Activated CD4-positive, alpha-beta T cell treated with anti-CD3 and anti-CD28 coated beads for 48 hours (primary cell): ENCODE results near the gene GAS2L2.
A peak's percentile ranks its signal among the peaks of the same experiment; 100 is the strongest.

Experiments used
- DNase-seq: peaks from one replicate; pipeline ENCODE4 v3.0.0-alpha.2; 2020

GAS2L2 gene

DNA sequence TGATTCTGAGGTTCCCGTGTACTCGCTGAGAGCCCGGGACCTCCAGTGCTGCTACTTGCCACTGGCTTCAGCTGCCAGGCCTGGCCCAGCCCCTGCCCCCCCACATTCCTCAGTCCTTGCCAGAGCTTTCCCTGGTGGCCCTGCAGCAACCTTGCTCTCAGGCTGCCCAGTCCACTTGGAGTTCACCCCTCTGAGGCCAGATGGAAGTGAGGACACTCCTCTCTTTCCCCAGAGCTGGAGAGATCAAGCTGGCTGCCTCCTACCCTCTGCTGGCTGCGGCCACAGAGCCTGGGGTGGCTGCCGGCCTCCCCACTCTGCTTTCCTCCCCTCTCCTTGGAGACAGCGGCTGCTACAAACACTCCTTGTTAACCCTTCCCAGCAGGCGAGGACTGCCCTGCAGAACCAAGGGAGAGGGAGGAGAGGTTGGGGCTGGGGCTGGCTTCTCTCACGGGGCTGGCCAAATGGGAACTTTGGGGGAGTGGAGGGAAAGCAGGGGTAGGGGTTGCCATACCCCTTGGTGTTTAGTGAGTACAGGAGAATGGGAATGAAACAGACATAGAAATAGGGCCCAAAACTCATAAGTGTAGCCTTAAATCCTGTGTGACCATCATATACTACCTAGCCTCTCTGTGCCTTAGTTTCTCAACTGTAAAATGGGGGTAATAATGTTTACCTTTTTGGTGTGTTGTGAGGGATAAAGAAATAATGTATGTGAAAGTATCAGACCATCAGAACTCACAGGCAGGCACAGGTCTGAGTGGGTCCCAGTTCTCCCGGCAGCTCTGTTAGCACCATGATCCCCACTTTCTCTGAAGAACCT lies at the start of gene GAS2L2:
Gene GAS2L2, minus strand, starts transcription at position 295 of the 820 bp plus-strand sequence. CDS start 389 bp downstream, outside the sequence.
- no peak for DNase-seq

DNA sequence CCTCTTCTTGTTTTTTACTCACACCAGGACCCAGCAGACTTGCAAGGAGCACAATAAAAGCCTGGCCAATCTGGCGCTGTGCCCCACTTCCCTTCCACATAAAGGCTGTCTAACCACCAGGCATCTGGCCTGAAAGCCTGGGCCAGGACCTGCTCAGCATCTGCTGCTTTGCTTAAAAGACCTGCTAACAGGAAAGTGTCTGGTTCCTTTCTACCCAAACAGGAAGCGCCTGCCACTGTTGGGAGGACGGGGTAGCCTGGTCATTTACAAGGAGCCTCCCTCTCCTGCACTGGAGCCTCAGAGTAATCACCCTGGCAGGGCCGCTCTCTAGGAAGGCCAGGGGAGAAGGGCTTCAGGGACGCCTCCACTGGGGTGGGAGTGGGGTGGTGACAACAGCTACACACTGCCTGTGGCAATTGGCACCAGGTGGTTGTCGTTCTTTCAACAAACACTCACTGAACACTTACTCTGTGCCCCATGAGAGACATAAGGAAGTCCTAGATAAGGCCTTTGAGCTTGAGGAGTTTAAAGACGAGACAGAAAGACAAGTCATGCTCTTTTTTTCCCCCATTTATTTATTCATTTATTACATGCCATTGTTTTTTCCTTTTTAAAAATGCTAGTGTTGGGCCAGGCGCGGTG lies 48.7 kb upstream of the GAS2L2 start:
- DNase-seq: peak; percentile 18

DNA sequence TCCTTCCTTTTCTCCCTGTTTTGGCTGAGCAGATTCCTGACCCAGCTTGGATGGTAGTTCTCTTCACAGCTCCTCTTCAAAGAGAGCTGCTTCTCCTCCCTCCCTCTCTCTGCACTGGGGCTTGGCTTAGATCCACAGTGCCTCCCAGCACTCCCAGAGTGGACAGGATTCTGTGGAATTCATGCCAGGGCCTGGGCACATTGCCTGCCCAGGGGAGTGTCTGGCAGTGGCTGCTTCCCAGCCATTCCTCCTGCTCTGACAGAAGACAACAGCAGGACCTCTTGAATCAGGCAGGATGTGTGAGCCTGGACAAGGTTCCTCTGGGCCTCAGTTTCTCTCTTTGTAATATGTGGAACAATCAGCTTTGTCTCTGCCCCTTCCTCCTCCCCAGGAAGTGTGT lies 46.9 kb upstream of the GAS2L2 start:
- no peak for DNase-seq

DNA sequence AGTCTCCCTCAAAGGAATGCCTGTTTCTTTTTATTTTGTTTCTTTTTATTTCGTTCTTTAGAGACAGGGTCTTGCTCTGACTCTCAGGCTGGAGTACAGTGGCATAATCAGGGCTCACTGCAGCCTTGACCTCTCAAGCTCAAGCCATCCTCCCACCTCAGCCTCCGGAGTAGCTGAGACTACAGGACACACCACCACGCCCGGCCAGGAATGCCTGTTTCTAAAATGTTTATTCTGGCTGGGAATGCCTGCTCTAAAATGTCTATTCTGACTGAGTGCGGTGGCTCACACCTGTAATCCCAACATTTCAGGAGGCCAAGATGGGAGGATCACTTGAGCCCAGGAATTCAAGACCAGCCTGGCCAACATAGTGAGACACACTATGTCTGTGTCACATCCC lies 44.9 kb upstream of the GAS2L2 start:
- no peak for DNase-seq

DNA sequence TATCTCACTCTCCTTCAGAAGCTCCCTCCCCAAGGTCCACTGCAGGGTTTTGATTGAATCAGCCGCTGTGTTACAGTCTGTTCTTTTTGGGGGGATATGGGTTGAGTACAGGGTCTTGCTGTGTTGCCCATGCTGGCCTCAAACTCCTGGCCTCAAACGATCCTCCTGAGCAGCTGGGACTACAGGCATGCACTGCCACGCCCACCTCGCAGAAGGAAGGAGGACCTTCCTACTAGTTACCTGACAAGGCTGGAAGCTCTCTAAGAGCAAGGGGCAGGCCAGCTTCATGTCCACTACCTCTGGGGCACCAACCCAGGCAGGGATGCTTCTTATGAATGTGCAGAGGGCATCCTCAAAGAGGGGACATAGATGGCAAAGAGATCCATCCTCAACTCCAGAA lies 44.3 kb upstream of the GAS2L2 start:
- DNase-seq: no peak

DNA sequence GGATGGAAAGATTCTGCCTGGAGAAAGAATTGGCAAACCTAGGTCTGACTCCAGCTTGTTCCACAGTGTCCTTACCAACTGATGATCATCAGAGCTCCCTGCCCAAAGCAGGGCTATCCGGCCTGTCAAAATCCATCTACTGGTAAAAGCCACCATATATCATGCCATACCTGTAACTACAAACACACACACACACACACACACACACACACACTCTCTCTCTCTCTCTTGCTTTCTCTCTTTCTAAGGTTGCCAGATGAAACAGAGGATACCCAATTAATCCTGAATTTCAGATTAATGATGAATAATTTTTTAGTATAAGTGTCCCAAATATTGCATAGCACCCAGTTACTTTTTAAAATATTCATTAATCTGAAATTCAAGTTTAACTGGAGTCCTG lies 43.9 kb upstream of the GAS2L2 start:
- no peak for DNase-seq

DNA sequence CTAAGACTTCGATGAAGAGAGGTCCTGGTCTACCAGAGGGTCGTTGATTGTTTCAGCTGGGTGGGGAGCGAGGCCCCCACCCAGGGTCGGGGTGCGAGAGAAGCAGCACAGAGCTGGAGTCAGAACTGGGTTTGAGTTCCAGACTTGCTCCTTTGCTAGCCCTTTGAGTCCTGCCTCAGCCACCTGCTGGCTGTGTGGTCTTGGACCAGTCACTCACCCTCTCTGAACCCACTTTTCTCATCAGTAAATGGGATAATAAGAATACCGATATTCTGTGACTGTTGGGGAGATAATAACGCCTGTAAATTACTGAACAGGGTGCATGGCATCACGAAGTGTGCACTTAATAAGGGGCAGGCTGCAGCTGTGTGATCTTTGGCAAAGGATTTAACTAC lies 42.8 kb upstream of the GAS2L2 start:
- no peak for DNase-seq

DNA sequence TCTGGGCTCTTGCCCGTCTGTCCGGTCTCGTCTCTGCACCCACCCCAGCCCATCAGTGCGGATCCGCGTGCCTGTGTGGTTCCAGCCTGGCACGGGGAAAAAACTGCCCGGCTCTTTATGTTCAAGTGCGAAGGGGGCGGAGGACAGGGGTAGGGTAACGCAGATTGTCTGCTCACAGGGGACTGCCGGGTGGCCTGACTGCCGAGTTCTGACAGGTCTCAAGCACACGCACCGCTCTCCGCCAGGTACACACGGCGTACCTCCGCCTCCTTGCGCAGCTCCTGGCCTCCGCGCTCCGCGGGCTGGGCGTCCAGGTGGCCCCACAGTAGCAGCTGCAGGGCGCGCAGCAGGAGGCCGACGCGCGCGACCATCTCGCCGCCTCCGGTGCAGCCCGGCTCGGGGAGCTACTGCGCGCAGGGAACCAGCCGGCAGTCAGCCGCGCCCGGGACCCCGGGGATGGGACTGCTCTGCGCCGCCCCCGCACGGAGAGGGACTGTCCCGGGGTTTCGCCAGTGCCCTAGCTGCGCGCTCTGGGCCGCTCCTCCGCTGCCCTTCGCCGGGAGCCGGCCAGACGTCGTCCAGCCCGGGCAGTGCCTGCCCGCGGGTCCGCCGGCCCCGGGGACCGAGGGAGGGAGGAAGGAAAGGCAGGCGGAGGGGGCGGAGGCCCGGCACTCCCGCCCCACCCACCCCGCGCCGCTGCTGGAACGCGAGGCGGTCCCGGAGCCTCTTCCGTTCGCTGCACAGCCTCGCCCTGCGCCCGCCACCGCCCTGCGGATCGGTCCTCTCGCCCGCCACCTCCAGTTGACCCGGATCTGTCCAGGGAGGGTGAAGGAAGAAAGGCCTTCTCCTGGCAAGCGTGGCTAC lies 42.2 kb upstream of the GAS2L2 start, which contains the start of gene MMP28:
Gene MMP28, minus strand, starts transcription at position 635 of the 864 bp plus-strand sequence. Its CDS starts 264 bp downstream, at position 371.
- peak; percentile 50 for DNase-seq

DNA sequence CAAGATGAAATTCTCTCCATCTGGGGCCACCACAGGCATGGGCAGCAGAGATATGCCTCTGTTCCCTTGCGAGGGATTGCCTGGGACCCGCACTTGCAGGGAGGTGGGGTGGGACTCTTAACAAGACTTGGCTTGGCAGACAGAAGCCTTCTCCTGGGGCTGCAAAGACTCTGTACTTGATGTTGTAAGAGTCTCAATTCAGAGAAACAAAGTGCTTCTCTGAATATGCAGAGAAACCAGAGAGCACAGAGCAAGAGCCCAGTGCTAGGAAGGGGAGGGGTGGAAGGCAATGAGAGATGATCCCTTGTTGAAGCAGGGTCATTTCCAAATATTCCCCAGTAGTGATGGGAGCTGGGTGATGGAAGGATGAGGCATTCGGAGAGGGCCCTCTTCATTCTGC lies 40.2 kb upstream of the GAS2L2 start:
- no peak for DNase-seq

DNA sequence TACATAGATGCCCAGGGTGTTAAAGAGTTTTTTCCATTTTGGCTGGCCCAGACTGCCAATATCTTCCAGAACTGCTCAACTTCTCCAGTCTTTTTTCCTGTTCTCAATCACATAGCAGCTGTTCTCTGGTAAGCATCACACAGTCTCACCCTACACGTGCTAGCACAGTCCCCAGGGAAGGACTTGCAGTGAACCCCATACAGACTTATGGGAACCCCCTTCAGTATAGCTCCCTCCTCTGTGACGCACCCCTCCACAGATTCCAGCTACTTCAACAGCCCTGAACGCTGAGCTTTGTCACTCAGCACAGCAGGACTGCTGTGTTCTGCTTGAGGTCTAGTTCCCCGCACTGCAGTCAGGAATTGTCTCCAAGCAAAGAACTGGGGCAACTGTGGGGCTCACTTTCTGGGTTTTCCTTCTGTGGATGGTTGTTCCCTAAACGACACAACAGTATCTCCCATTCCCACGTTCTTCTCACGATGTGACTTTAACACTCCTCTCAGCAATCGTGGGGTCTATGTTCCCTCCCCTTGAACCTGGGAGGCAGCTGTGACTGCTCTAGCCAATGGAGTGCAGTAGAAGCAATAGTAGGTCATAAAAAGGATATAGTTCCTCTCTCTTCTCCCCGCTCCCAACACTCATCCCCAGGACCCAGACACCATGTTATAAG lies 38.8 kb upstream of the GAS2L2 start:
- no peak for DNase-seq

DNA sequence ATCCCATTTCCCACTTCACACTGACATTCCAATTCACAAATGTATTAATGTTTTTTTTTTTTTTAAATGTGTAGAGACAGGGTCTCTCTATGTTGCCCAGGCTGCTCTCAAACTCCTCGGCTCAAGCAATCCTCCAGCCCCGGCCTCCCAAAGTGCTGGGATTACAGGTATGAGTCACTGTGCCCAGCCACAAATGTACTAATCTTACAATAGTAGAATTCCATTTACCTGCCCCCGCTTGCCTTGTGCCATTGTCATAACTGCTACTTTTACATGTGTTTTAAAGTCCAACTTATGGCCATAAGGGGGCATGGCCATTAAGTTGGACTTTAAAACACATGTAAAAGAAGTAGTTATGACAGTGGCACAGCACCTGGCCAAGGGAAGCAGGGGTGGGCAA lies 37.8 kb upstream of the GAS2L2 start:
- DNase-seq: no peak

DNA sequence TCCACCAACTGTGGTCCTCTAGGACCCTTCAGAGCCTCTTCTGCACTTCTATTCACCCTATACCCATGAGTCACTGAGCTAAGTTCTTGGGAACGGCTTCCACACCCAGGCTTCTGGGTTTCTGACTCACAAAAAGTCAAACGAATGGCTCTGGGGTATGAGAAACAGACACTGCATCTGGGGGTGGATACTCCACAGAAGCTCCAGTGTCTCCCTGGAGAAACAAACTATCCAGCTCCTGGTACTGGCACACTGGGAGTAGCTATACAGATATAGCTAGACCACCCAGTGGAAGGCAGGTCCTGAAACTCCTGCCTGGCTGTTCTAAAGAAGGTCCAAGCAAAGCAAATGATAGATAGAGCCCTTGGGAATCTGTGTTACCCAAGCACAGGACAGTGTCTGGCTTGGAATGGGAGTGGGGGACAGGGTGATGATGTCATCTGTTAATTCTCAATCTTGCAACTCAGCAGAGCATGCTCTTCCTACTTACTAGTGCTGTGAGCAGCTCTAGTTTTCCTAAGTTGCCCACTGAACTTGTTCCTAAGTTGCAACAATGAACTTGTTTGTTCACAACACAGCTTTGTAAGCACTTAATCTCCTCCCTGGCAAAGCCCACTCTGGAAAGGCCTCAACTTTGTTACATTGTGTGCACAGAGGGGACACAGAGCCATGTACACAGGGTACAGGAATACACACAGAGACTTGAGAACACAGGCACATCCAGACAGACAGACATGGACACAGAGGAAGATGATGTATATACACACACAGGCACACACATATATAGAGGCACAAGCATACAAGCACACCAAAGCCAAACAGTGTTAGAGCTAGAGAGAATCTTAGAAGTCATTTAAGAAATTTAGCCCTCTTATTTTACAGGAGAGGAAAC lies 35.7 kb upstream of the GAS2L2 start:
- DNase-seq: peak; percentile 18

DNA sequence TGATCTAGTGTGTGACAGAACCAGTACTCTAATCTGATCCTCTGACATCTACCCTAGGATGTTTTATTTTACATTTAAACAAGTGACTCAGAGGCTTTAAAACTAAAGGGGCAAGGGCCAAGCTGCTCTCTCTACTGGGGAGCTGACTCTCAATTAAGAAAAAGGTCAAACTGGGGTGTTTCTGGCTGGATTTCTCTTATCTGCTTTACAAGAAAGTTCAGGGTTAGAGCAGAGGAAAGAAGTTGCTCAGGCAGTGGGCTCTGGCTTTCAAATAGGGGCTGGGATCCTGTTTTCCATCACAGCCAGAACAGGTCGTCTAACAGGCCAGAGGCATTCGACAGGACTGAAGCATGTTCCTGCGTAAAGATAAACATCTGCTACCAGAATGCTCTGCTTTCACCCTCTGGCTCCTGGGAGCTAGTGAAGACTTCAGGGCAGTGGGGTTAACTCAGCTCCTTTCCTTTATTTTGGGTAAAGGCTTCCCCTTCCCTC lies 33.9 kb upstream of the GAS2L2 start:
- no peak for DNase-seq

DNA sequence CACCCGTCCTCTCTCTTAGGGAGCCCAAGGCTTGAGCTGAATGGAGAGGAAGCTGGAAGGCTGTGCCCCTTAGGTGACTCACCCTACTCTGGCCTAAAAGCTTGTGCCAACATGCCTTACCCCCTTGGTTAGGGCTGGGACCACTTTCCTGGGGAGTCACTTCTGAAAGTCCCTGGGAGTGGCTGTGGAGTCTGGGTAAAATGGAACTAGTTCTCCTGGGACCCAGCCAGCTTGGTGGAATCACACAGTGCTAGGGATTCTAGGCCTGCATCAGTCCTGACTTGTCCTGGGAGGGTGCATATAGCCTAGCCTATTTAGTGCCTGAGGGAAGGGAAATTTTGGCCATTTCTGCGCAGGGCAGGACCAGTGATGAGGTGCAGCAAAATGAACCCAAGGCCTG lies 31.9 kb upstream of the GAS2L2 start:
- no peak for DNase-seq

DNA sequence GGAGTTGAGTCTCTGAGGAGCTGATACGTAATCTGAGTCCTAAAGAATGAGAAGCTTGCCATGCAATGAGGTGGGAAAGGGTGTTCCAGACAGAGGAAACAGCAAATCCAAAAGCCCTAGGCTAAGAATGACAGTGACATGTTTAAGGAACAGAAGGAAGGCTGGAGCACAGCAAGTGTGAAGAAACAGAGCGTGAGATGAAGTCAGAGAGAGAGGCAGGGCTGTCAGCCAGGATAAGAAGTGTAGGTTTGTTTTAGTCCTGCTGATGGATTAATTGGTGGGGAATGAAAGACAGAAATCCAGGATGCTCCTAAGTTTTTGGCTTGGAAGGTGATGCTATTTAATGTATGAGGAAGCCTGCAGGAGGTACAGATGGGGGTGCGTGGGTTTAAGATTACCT lies 27.9 kb upstream of the GAS2L2 start:
- no peak for DNase-seq

DNA sequence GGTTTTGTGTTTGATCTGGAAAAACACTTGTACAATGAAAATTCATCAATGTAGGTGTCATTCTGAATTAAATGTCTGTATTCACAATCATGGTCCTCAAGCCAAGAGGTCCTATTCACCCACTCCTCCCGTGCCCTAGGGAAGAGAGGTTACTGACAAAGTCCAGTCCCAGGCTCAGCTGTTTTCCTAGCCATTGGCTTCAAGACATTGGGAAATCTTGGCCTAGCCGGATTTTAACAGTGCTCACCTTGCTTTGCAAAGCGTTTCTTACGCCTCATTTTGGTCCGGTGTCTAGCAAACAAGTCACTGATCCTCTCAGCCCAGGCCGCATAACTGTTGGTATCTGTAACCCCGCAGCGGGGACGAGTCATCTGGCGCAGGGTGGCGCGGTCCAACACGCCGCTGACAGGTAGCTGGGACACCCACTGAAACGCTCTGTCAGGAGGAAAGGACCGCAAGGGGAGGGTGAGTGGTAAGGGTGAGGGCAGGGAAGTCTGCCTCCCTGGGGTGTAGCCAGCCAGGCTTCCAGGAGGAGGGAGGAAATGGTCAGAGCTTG lies 25.7 kb upstream of the GAS2L2 start:
- DNase-seq: no peak

DNA sequence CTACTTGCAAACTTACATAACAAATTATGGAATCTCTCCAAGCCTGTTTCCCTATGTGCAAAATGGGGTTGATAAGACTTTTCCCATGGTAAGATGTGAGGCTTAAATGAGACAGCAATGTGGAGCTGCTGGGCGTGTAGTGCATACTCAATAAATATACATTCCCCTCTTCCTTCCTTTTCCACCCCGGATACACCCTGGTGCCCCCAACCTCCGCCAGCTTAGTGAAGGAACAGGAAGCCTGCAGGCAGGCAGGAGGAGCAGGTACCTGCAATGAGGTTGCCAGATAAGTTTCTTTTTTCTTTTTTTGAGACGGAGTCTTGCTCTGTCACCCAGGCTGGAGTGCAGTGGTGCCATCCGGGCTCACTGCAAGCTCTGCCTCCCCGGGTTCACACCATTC lies 22.5 kb upstream of the GAS2L2 start:
- DNase-seq: no peak

DNA sequence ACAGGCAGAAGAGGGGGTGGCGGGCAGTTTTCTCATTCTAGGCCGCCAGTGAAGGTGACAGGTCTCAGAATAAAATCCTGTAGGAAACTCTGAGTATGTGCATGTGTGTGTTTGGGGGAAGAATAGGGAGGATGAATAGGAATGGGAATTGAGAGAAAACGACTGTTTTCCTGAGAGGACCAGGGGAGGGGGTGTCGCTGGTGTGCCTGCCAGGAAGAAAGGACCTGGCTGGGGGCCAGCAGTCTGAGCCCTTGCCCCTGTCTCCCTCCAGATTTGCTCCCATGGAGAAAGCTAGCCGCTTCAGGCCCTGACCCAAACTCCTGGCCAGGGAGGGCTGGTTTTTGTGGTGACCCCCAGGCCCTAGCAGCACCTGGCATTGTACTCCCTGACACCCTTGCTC lies 22.0 kb upstream of the GAS2L2 start:
- DNase-seq: no peak

DNA sequence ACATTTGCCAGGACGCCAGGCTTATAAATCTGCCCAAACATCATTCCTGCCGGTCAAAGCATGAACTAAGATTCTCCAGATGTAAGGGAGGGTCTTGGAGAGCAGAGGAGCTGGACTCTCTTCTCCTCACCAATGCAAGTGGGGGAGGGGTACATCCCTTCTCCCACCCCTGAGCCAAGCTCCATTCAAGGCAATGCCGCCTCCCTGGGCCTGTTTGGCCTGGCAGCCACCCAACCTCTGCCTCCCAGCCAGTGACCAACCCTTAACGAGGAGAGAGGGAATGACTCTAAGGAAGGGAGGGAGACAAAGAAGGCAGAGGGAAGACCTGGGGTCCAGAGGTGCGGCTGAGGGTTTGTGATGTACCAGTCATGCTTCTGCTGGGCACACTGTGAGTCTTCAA lies 21.5 kb upstream of the GAS2L2 start:
- no peak for DNase-seq

DNA sequence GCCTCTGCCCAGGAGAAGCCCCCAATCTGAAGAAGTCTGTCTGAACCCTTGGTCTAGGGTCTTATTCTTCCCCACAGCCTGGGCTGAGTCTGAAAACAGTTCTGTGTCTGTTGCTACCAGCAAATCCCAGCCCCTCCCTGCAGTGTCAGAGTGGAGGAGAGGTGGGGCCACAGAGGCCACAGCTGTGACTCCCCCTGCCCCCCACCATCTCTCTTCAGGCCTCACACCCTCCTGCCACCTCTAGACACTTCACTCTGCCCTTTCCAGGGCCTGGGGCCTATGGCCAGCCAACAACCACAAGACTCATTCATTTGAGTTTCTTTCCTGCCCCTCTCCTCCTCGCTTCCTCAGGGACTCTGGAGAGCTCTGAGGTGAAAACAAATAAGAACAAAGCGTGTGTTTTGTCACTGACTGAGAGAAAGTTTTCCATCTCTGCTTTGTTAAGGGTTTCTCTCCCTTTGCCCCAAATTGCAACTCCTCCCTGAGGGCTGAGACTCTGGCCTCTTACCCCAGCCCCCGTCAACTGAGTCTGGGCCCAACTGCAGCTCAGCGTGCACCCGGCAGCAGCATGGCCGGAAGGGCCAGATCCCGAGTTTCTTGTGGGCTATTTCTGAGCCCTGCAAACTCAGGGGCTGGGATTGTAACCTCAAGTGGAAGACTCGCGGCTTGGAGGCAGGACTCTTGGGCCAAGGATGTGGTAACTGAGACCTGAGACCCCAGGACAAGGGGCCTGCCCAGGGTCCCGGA lies 20.8 kb upstream of the GAS2L2 start:
- no peak for DNase-seq

DNA sequence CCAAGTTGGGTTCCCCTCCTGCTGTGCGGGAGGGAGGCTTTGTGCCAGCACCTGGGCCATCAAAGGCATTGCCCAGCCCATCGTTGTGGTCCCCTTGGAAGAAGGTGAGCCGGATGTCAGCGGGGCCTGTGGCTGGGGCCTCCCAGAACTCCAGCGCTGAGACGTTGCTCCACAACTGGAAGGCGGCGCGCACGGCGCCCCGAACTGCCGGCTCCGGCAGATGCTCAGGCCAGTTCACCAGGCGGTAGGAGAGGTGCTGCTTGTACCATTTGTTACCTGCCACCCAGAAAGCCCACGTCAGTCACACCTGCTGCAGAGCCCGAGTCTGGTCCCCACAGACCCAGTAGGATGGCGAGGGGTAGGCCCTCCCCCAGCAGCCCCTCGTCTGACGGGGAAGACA lies 20.1 kb upstream of the GAS2L2 start:
- DNase-seq: no peak
